AG20443 (cell line): ENCODE measurements around the gene CCDC51.
"Not testable (repeated sequence)": the region's sequence is repeated elsewhere in the genome, so short reads cannot be mapped to it uniquely, and the experiment has no call there.

Experiments
- DNase-seq: peaks from one replicate; pipeline ENCODE4 v3.0.0; 2012; ENCODE audit warnings: low spot score, mixed read lengths

Gene CCDC51

GRCh38 chr3:48465531-48466378 lies 25.8 kb upstream of the CCDC51 start:
- DNase-seq = peak; percentile 99

GRCh38 chr3:48465237-48465530 lies 25.3 kb upstream of the CCDC51 start:
- no peak for DNase-seq

GRCh38 chr3:48464713-48465221 lies 24.8 kb upstream of the CCDC51 start:
- no peak for DNase-seq

- DNase-seq = no peak
These were observed 23.8 kb upstream of the CCDC51 start for GRCh38 chr3:48463703-48464102.

- not testable (repeated sequence) for DNase-seq
These were observed 21.8 kb upstream of the CCDC51 start for GRCh38 chr3:48461767-48462166.

DNA sequence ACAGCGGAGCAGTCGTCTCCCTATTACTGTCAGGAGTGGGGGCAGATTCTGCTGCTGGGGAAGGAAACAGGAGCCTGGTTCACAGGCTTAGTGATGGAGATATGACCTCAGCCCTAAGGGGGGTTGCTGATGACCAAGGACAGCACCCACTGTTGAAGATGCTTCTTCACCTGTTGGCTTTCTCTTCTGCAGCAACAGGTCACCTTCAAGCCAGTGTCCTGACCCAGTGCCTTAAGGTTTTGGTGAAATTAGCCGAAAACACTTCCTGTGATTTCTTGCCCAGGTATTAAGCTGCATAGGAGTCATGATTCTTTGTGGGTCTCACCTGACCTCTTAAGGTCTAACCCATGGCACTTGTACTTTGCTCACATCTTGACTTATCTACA lies 20.6 kb upstream of the CCDC51 start:
- no peak for DNase-seq

GRCh38 chr3:48459773-48460516 lies 20.0 kb upstream of the CCDC51 start:
- DNase-seq = no peak

DNA sequence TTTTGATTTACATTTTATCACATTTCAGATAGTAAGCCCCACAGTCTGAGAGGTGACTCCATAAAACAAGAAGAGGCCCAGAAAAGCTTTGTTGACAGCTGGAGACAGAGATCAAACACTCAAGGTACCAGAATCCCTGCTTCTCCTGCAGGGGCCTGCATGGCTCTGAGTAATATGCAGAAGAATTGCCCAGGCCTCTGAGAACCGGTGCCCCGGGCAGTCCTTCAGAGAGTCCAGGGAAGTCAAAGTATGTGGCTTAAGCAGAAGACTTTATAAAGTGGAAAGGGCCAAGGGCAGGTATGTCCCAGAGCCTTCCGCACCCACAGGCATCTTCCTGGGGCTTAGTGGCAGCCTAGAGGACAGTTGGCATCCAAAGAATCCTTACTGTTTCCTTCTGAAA lies 19.4 kb upstream of the CCDC51 start:
- DNase-seq = no peak

DNA sequence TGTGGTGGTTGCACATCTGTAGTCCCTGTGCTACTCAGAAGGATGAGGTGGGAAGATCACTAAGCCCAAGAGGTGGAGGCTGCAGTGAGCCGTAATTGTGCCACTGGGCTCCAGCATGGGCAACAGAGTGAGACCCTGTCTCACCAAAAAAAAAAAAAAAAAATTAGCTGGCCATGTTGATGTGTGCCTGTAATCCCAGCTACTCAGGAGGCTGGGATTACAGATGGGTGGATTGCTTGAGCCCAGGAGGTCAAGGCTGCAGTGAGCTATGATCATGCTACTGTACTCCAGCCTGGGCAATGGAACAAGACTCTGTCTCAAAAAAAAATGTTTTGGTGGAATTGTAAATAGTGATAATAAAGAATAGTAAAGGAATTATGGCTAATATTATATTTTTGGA lies 16.5 kb upstream of the CCDC51 start:
- no peak for DNase-seq

- DNase-seq = no peak
These were observed 11.4 kb upstream of the CCDC51 start for GRCh38 chr3:48451270-48451669.

- DNase-seq = peak; percentile 97
These were observed 6.7 kb upstream of the CCDC51 start, which contains the start of gene ATRIP for GRCh38 chr3:48446425-48447193. TSS of gene ATRIP (plus strand) at chr3:48446737. CDS start at chr3:48446846, 109 bp downstream.

DNA sequence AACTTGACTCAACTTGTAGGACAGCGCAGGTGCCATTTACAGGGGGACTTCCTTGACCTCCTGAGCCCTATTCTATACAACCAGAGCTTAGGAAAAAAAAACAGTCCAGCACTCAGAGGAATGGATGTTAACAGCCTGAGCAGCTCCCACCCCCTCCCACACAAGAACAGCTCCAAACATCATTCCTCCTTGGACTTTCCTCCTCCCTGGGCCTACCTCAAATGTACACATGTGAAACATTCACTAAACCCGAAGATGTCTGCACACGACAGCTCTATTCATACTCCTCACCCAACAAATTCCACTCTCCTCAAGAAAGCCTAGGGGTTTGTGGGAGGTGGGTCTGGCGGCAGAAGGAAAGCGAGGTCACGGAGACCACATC lies 6.1 kb upstream of the CCDC51 start:
- DNase-seq = no peak

GRCh38 chr3:48445277-48445882 lies 5.5 kb upstream of the CCDC51 start:
- no peak for DNase-seq

- no peak for DNase-seq
These were observed 2.0 kb upstream of the CCDC51 start for GRCh38 chr3:48441940-48442339.

DNA sequence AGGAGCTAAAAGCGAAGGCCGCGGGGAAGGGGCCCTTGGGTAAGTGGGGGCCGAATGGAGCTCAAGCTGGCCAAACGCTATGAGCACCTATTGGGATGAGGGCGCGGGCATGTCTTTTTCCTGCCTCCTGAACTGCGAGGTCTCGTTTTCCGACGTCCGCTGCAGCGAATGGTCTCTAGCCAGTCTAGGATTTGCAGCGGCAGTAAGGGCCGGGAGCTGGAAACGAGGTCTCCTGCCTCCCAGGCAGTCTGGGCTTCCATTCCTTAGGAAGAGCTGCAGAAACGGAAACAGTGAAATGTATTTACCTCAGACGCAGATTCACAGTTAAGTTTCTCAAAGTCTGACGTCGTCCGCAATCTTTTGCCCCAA lies 655 bp upstream of the CCDC51 start:
- no peak for DNase-seq

GRCh38 chr3:48437812-48438211 lies 2.1 kb downstream of the CCDC51 start:
- no peak for DNase-seq

GRCh38 chr3:48436855-48437254 lies 3.1 kb downstream of the CCDC51 start:
- DNase-seq = no peak

GRCh38 chr3:48436477-48436787 lies 3.5 kb downstream of the CCDC51 start:
- no peak for DNase-seq

DNA sequence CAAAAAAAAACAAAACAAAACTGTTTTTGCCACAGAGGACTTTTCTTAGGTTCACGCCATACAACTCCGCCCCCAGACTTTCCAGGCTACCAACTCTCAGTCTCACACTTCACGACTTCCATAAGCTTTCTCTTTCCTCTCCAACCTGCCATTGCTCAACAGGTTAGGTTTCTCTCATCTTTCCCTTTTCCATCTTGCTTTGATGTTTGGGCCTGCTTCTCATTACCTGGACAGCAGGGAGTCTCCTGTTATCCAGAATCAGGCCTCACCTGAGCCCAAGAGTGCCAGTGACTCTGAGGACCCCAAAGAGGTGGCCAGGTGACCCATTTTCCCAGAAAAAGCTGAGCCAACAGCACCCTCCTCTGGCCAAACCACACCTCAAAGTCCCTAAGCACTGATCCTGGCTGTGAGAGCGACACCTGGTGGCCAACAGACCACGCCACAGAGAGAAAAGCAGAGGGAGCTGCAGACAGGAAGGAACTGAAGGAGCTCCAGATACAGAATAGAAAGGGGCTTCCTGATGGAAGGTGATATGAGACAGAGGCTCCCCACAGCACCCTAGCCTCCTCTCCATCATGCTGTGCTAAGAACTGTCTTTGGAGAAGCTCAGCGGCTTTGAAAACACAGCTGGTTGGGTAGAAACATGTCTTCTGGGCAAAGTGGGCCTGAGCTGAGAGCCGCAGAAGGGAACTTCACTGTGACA lies 4.0 kb downstream of the CCDC51 start:
- DNase-seq = peak; percentile 84

DNA sequence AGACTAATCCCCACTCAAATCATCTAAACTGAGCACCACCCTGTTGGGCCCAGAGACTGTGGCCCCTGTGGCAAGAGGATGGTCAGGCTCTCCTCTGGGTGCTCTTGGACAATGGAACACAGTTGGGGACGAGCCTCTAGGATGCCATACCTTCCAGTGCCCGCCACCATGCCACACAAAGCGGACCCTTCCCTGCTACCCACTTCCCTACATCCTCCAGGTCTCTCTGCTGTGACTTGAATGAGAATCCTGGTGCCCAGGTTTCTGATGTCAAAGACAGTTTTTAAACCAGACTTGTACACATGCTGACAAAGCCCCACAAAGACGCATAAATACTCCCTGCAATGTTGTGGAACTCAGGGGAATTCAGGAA lies 4.7 kb downstream of the CCDC51 start:
- no peak for DNase-seq

DNA sequence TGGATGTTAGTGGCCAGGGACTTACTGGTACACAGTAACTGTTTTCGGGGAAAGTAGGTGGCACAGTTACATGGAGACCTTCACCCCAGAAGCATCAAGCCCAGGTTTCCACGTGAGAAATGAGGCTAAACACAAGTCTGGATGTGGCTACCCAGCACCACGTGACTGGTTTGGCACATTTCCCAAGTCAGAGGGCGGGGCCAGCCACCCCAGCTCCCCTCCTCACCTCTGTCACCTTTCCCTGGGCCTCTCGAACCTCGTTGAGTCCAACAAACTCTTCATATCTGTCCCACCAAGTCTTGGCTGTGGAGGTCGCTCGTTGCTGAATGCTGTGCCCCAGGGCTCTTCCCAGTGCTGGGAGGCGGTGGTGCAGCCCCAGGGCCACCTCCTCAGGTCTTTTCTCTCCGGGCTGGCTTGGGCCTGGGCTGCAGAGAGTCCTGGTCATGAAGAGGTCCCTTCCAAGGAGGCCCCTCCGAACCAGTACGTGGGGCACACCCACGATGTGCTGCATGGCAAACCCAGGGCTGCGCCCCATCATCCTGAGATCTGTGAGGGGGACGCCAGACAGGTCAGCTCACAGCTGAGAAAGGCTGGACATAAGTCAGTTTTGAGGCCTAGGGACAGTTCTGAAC lies 5.2 kb downstream of the CCDC51 start:
- DNase-seq = no peak
